IMR-90 (cell line): Measurements from ENCODE around the gene PF4V1. TPM values are rescaled to one million over a fixed set of nuclear protein-coding genes. Genes with fewer than 3 reads are reported as not detected.

Experiments used
- ATAC-seq: fragments of 200-7000 bp; cut with Tn5 transposase; 2 replicates; pipeline ENCODE4 v1.9.1; 2020; ENCODE audit warnings: low read depth, mild to moderate bottlenecking, moderate library complexity
- BruUV-seq: library from RNA; stranded (reverse); fragments of 400-500 nt; replicated peaks from 2 replicates; lab custom pipeline; 2021; lab: Mats Ljungman, UMichigan
- CTCF ChIA-PET: fragments of 300-600 bp; formaldehyde crosslinking; extraction: SDS; loops from one replicate; lab custom pipeline; 2021; ENCODE audit warnings: antibody characterized with exemption; lab: Yijun Ruan, JAX
- POLR2A ChIA-PET: fragments of 300-600 bp; sonication (Branson Sonifier 250); formaldehyde crosslinking; loops from one replicate; lab custom pipeline; 2022; ENCODE audit warnings: antibody characterized with exemption; ENCODE audit not compliant: unreplicated experiment; lab: Charles Lee
- DNase-seq: peaks from one replicate; pipeline ENCODE4 v3.0.0; 2013
- H2AFZ ChIP-seq: replicated peaks from 2 replicates; pipeline ENCODE3; 2013; ENCODE audit warnings: low read length, mild to moderate bottlenecking; ENCODE audit not compliant: poor library complexity
- H2AK5ac ChIP-seq: 2 replicates; pipeline ENCODE4 v1.6.1; 2013; ENCODE audit warnings: low read depth, low read length, inconsistent platforms
- H2AK9ac ChIP-seq: replicated peaks from 2 replicates; pipeline ENCODE3; 2013; ENCODE audit warnings: mild to moderate bottlenecking, low read depth, low read length, moderate library complexity; ENCODE audit not compliant: poor library complexity
- H2BK120ac ChIP-seq: 2 replicates; pipeline ENCODE4 v1.6.1; 2013; ENCODE audit warnings: low read depth, low read length, inconsistent platforms
- H2BK15ac ChIP-seq: 3 replicates; pipeline ENCODE4 v1.6.1; 2013; ENCODE audit warnings: low read depth, low read length, inconsistent platforms
- H2BK20ac ChIP-seq: 2 replicates; pipeline ENCODE4 v1.6.1; 2013; ENCODE audit warnings: low read depth, mild to moderate bottlenecking, inconsistent platforms, low read length, moderate library complexity
- H2BK5ac ChIP-seq: 2 replicates; pipeline ENCODE4 v1.6.1; 2013; ENCODE audit warnings: mild to moderate bottlenecking, low read depth, low read length, inconsistent platforms; ENCODE audit not compliant: poor library complexity, severe bottlenecking
- H3K14ac ChIP-seq: replicated peaks from 2 replicates; pipeline ENCODE4 v1.6.1; 2013; ENCODE audit warnings: low read depth, low read length, inconsistent platforms
- H3K18ac ChIP-seq: 2 replicates; pipeline ENCODE4 v1.6.1; 2013; ENCODE audit warnings: low read depth, low read length, control low read depth
- H3K23ac ChIP-seq: 2 replicates; pipeline ENCODE4 v1.6.1; 2013; ENCODE audit warnings: low read depth, low read length, inconsistent platforms
- H3K27ac ChIP-seq: 2 replicates; pipeline ENCODE4 v1.5.1; 2013; ENCODE audit warnings: mild to moderate bottlenecking, control low read depth, low read length; ENCODE audit not compliant: insufficient read depth
- H3K27me3 ChIP-seq: 2 replicates; pipeline ENCODE4 v1.6.1; 2013; ENCODE audit warnings: low read length; ENCODE audit not compliant: control insufficient read depth, insufficient read depth
- H3K36me3 ChIP-seq: 2 replicates; pipeline ENCODE4 v1.6.1; 2013; ENCODE audit warnings: low read length, mixed read lengths; ENCODE audit not compliant: control insufficient read depth, insufficient read depth
- H3K4ac ChIP-seq: 2 replicates; pipeline ENCODE4 v1.6.1; 2013; ENCODE audit warnings: low read depth, low read length, inconsistent platforms
- H3K4me1 ChIP-seq: 2 replicates; pipeline ENCODE4 v1.6.1; 2013; ENCODE audit warnings: low read length, mixed read lengths; ENCODE audit not compliant: control insufficient read depth, insufficient read depth
- H3K4me2 ChIP-seq: 2 replicates; pipeline ENCODE4 v1.6.1; 2013; ENCODE audit warnings: low read depth, mild to moderate bottlenecking, control low read depth, low read length, moderate library complexity
- H3K4me3 ChIP-seq: 2 replicates; pipeline ENCODE4 v1.5.1; 2013; ENCODE audit warnings: low read depth, mild to moderate bottlenecking, control low read depth, low read length, moderate library complexity; ENCODE audit not compliant: insufficient read depth
- H3K56ac ChIP-seq: 2 replicates; pipeline ENCODE4 v1.6.1; 2013; ENCODE audit warnings: low read length, inconsistent platforms; ENCODE audit not compliant: insufficient read depth; ENCODE audit errors: extremely low read depth
- H3K79me1 ChIP-seq, 2 experiments: 2 replicates each; pipeline ENCODE4 v1.6.1; 2013; ENCODE audit warnings: low read length in 2 of 2, inconsistent platforms in 1 of 2, low read depth in 1 of 2
- H3K9ac ChIP-seq: 2 replicates; pipeline ENCODE4 v1.6.1; 2013; ENCODE audit warnings: low read depth, low read length, control low read depth
- H3K9me1 ChIP-seq: 2 replicates; pipeline ENCODE4 v1.6.1; 2013; ENCODE audit warnings: low read length, inconsistent platforms; ENCODE audit not compliant: insufficient read depth
- H3K9me3 ChIP-seq: 2 replicates; pipeline ENCODE4 v1.6.1; 2013; ENCODE audit warnings: low read length; ENCODE audit not compliant: control insufficient read depth, insufficient read depth
- H4K20me1 ChIP-seq: 2 replicates; pipeline ENCODE4 v1.6.1; 2013; ENCODE audit warnings: low read length, inconsistent platforms; ENCODE audit not compliant: insufficient read depth
- H4K5ac ChIP-seq: 2 replicates; pipeline ENCODE4 v1.6.1; 2013; ENCODE audit warnings: mild to moderate bottlenecking, low read depth, low read length, control low read depth
- H4K8ac ChIP-seq, 2 experiments: 2 replicates each; pipeline ENCODE4 v1.6.1; 2013; ENCODE audit warnings: low read depth in 2 of 2, low read length in 2 of 2, control low read depth in 1 of 2, inconsistent platforms in 1 of 2
- H4K91ac ChIP-seq: 2 replicates; pipeline ENCODE4 v1.6.1; 2013; ENCODE audit warnings: low read depth, low read length, inconsistent platforms; ENCODE audit not compliant: insufficient read depth
- BHLHE40 ChIP-seq: fragments of 150-350 bp; IDR thresholded peaks from 2 replicates; pipeline ENCODE4 v1.6.1; 2016; ENCODE audit warnings: mild to moderate bottlenecking, low read depth, low read length
- CEBPB ChIP-seq: IDR thresholded peaks from 2 replicates; pipeline ENCODE4 v1.6.1; 2012; ENCODE audit warnings: low read depth, low read length, improper control_type of control experiment
- CHD1 ChIP-seq: IDR thresholded peaks from 2 replicates; pipeline ENCODE4 v1.6.1; 2012; ENCODE audit warnings: low read depth, low read length, improper control_type of control experiment
- FOS ChIP-seq: fragments of 150-350 bp; IDR thresholded peaks from 2 replicates; pipeline ENCODE4 v1.6.1; 2016; ENCODE audit warnings: low read depth, low read length
- MAFK ChIP-seq: IDR thresholded peaks from 2 replicates; pipeline ENCODE4 v1.6.1; 2012; ENCODE audit warnings: low read depth, low read length, improper control_type of control experiment
- MAZ ChIP-seq: IDR thresholded peaks from 2 replicates; pipeline ENCODE4 v1.6.1; 2012; ENCODE audit warnings: low read depth, mild to moderate bottlenecking, low read length, improper control_type of control experiment, moderate library complexity, borderline replicate concordance
- MXI1 ChIP-seq: IDR thresholded peaks from 2 replicates; pipeline ENCODE4 v1.6.1; 2012; ENCODE audit warnings: low read depth, mild to moderate bottlenecking, low read length, moderate library complexity, borderline replicate concordance
- NFE2L2 ChIP-seq: fragments of 150-350 bp; IDR thresholded peaks from 2 replicates; pipeline ENCODE4 v1.6.1; 2016; ENCODE audit warnings: low read depth, mild to moderate bottlenecking, low read length
- POLR2A ChIP-seq: IDR thresholded peaks from 2 replicates; pipeline ENCODE4 v1.6.1; 2012; ENCODE audit warnings: mild to moderate bottlenecking, low read depth, low read length
- RAD21 ChIP-seq: IDR thresholded peaks from 2 replicates; pipeline ENCODE4 v1.6.1; 2012; ENCODE audit warnings: low read length, improper control_type of control experiment
- RCOR1 ChIP-seq: IDR thresholded peaks from 2 replicates; pipeline ENCODE4 v1.6.1; 2012; ENCODE audit warnings: mild to moderate bottlenecking, low read length, improper control_type of control experiment; ENCODE audit not compliant: insufficient replicate concordance
- RFX5 ChIP-seq: IDR thresholded peaks from 2 replicates; pipeline ENCODE4 v1.8.0; 2012; ENCODE audit warnings: low read depth, mild to moderate bottlenecking, low read length, moderate library complexity
- SMC3 ChIP-seq: fragments of 150-350 bp; IDR thresholded peaks from 2 replicates; pipeline ENCODE4 v1.6.1; 2016; ENCODE audit warnings: low read depth, mild to moderate bottlenecking, antibody characterized with exemption, low read length, moderate library complexity
- WGBS, 2 experiments: methylation state at CpG; one replicate each; pipeline versions ENCODE4 v1.1.5 to v1.1.7; 2013; ENCODE audit warnings: missing lambda C conversion rate in 2 of 2; ENCODE audit not compliant: insufficient read length in 1 of 2; ENCODE audit errors: extremely low coverage in 2 of 2; 5-methylcytosine and 5-hydroxymethylcytosine counted together
- dilution Hi-C: fragments of 300-500 bp; cut with HindIII; formaldehyde crosslinking; loops from one replicate; pipeline ENCODE4 v1.14.3; 2018; ENCODE audit warnings: low sequenced_read_pairs; ENCODE audit not compliant: unreplicated experiment
- in situ Hi-C: fragments of 300-500 bp; cut with MboI; formaldehyde crosslinking; loops from 3 replicates; pipeline ENCODE4 v1.14.3; 2019; ENCODE audit warnings: low sequenced_read_pairs, inconsistent platforms, mixed read lengths
- intact Hi-C: fragments of 100-400 bp; cut with micrococcal nuclease; formaldehyde crosslinking; loops from 2 replicates; pipeline ENCODE4 v1.10.0; 2022
- polyA plus RNA-seq, 3 experiments: library from polyadenylated mRNA; depleted of rRNA; stranded (reverse); fragments of >200 nt; gene quantifications; 2 replicates each; pipeline ENCODE4 v1.2.3, GENCODE V29; 2012; ENCODE audit warnings: low replicate concordance in 1 of 3
- total RNA-seq: library from RNA; depleted of rRNA; stranded (reverse); fragments of >200 nt; gene quantifications from 2 replicates; pipeline ENCODE4 v1.2.3, GENCODE V29; 2012
- TF ChIP-seq, protein P1 (sequence below): fragments of 150-350 bp; IDR thresholded peaks from 2 replicates; pipeline ENCODE4 v1.6.1; 2016; ENCODE audit warnings: low read depth, mild to moderate bottlenecking, low read length, moderate library complexity, borderline replicate concordance
- TF ChIP-seq, protein P2 (sequence below): conservative IDR thresholded peaks from 2 replicates; pipeline ENCODE4 v1.5.1; 2012; ENCODE audit warnings: mild to moderate bottlenecking, low read depth, low read length, improper control_type of control experiment
- TF ChIP-seq, protein P3 (sequence below): fragments of 150-350 bp; IDR thresholded peaks from 2 replicates; pipeline ENCODE4 v1.6.1; 2017; ENCODE audit warnings: mild to moderate bottlenecking, antibody characterized with exemption, low read length, low read depth

Gene PF4V1
- total and polyA plus RNA-seq, 2 of the 4 experiments (the other 2 are of a cell fraction), result not detected

DNA sequence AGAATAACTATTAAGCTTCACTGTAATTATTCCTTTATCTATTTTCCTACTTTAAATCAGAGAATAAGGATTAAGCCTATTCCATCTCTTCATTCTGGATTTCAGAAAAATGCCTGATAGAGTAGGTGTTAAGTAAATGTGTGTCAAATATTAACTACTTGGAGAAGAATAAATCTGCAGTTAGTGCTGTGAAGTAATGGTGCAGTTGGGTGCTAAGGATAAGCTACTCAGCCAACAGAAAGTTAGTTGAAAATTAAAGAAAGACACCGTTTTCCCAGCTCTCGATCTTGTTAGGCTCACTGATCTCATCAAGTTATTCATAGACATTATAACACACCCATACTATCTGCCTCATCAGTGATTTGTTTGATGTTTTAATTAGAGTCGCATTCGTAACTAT, 7.1 kb downstream of the PF4V1 start:
- Histone ChIP-seq H4K20me1 (no peaks in the 10 kb centered on the region), H2BK20ac (no peak overlapping the region), H2BK15ac (no peak overlapping the region), H4K5ac (no peak overlapping the region), H3K18ac (peak overlapping the region; percentile 67), H2AFZ (no peak overlapping the region), H2BK5ac (no peak overlapping the region), H3K23ac (no peak overlapping the region), H3K9me1 (peaks cover 2% of the 10 kb centered on the region), H3K14ac (no peak overlapping the region), H4K8ac (no peak overlapping the region), H2BK120ac (no peak overlapping the region), H3K4me1 (peaks cover 11% of the 10 kb centered on the region), H4K91ac (no peak overlapping the region), H3K4me3 (no peak overlapping the region), H3K4me2 (peak overlapping the region; percentile 16; the same call in 1 of the 2 replicates), H3K27me3 (peaks cover 18% of the 10 kb centered on the region), H3K56ac (no peak overlapping the region), H3K4ac (no peak overlapping the region), H3K9ac (no peak overlapping the region), H3K27ac (no peak overlapping the region), H3K79me1 (no peaks in the 10 kb centered on the region), H2AK5ac (no peak overlapping the region), H3K36me3 (no peaks in the 10 kb centered on the region), H2AK9ac (no peak overlapping the region), H3K9me3 (peaks cover 4% of the 10 kb centered on the region; the same call in 1 of the 2 replicates)
- dilution Hi-C loops, result no loop called here
- ATAC-seq, result no peak
- ChIA-PET CTCF (no interaction called here), POLR2A (no interaction called here)
- in situ Hi-C loops, result no loop called here
- BruUV-seq, result no TSS peak
- DNase-seq, result no peak
- TF ChIP-seq CEBPB, result no peak
- TF ChIP-seq SMC3, result no peak
- TF ChIP-seq RAD21, result no peak
- TF ChIP-seq, protein P1, sequence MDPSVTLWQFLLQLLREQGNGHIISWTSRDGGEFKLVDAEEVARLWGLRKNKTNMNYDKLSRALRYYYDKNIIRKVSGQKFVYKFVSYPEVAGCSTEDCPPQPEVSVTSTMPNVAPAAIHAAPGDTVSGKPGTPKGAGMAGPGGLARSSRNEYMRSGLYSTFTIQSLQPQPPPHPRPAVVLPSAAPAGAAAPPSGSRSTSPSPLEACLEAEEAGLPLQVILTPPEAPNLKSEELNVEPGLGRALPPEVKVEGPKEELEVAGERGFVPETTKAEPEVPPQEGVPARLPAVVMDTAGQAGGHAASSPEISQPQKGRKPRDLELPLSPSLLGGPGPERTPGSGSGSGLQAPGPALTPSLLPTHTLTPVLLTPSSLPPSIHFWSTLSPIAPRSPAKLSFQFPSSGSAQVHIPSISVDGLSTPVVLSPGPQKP, result no peak
- TF ChIP-seq MAFK, result no peak
- TF ChIP-seq MXI1, result no peak
- TF ChIP-seq FOS, result no peak
- TF ChIP-seq, protein P2, sequence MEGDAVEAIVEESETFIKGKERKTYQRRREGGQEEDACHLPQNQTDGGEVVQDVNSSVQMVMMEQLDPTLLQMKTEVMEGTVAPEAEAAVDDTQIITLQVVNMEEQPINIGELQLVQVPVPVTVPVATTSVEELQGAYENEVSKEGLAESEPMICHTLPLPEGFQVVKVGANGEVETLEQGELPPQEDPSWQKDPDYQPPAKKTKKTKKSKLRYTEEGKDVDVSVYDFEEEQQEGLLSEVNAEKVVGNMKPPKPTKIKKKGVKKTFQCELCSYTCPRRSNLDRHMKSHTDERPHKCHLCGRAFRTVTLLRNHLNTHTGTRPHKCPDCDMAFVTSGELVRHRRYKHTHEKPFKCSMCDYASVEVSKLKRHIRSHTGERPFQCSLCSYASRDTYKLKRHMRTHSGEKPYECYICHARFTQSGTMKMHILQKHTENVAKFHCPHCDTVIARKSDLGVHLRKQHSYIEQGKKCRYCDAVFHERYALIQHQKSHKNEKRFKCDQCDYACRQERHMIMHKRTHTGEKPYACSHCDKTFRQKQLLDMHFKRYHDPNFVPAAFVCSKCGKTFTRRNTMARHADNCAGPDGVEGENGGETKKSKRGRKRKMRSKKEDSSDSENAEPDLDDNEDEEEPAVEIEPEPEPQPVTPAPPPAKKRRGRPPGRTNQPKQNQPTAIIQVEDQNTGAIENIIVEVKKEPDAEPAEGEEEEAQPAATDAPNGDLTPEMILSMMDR, result no peak
- TF ChIP-seq RCOR1, result no peak
- TF ChIP-seq, protein P3, sequence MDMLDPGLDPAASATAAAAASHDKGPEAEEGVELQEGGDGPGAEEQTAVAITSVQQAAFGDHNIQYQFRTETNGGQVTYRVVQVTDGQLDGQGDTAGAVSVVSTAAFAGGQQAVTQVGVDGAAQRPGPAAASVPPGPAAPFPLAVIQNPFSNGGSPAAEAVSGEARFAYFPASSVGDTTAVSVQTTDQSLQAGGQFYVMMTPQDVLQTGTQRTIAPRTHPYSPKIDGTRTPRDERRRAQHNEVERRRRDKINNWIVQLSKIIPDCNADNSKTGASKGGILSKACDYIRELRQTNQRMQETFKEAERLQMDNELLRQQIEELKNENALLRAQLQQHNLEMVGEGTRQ, result no peak
- no peak for TF ChIP-seq CHD1
- no peak for TF ChIP-seq POLR2A
- TF ChIP-seq RFX5, result no peak
- TF ChIP-seq MAZ, result no peak
- TF ChIP-seq BHLHE40, result no peak
- no peak for TF ChIP-seq NFE2L2
- WGBS, 2 experiments, result no CpG with 5 or more reads among the region's 4 CpGs
- intact Hi-C loops, result loop anchor here (2.0 to 10.0 kb wide), 3 partner anchors 175 to 275 kb away; partner anchors contain the start of gene CXCL3
